Ovary (tissue), 9 donors: ENCODE measurements around the gene YBX2. TPM values are rescaled to one million over a fixed set of nuclear protein-coding genes. Genes with fewer than 3 reads are reported as not detected.
A peak's percentile ranks its signal among the peaks of the same experiment; 100 is the strongest.

Experiments used
- DNase-seq, 5 donors: peaks; one replicate each; pipeline ENCODE4 v3.0.0-alpha.2; 2019 to 2020
- H3K27ac ChIP-seq, 2 donors: fragments of 200-600 bp; one replicate each; pipeline versions ENCODE4 v1.5.1 to v1.8.0; 2019 to 2022
- H3K27me3 ChIP-seq: fragments of 200-600 bp; one replicate; pipeline ENCODE4 v1.8.0; 2022
- H3K36me3 ChIP-seq: fragments of 200-600 bp; sonication (generic); one replicate; pipeline ENCODE4 v1.5.1; 2019
- H3K4me1 ChIP-seq: one replicate; pipeline ENCODE4 v1.8.1; 2013; ENCODE audit warnings: mild to moderate bottlenecking, moderate library complexity; ENCODE audit not compliant: insufficient read depth
- H3K4me3 ChIP-seq: fragments of 200-600 bp; sonication (generic); one replicate; pipeline ENCODE4 v1.5.1; 2017
- H3K9me3 ChIP-seq, 2 donors: fragments of 200-600 bp in 1 of 2; sonication (generic) in 1 of 2; one replicate each; pipeline versions ENCODE4 v1.5.1 to v1.8.1; 2013 to 2019; ENCODE audit warnings: mild to moderate bottlenecking in 1 of 2, moderate library complexity in 1 of 2
- EP300 ChIP-seq: sonication (generic); formaldehyde crosslinking; IDR thresholded peaks from one replicate; pipeline ENCODE4 v1.6.1; 2017; ENCODE audit warnings: antibody characterized with exemption
- POLR2A ChIP-seq: fragments of 450-650 bp; IDR thresholded peaks from one replicate; pipeline ENCODE4 v1.6.1; 2017; ENCODE audit warnings: antibody characterized with exemption, mild to moderate bottlenecking, moderate library complexity
- WGBS, 3 donors: extraction: QIAGEN DNeasy Blood & Tissue Kit in 1 of 3; methylation state at CpG; one replicate each; pipeline versions ENCODE4 v1.1.5 to v1.1.7; 2013 to 2017; 5-methylcytosine and 5-hydroxymethylcytosine counted together
- intact Hi-C, 4 donors: fragments of 100-400 bp; cut with DNase I; formaldehyde crosslinking; loops; one replicate each; pipeline versions ENCODE4 v1.11.0 to v1.15.1; 2022 to 2023
- polyA plus RNA-seq, 2 donors: library from polyadenylated mRNA; stranded (reverse); fragments of 200-250 nt in 1 of 2; fragments of 350-450 nt in 1 of 2; fragmentation: Illumina TruSeq in 1 of 2; extraction: RNeasy Lipid Tissue Mini Kit (QIAGEN cat#74804) in 1 of 2; gene quantifications; one replicate each; pipeline ENCODE4 v1.2.3, GENCODE V29; 2013 to 2014
- total RNA-seq, 7 donors: library from RNA; depleted of rRNA in 2 of 7; stranded (reverse); fragments of >200 nt in 2 of 7; fragmentation: NEBNext Ultra II Directional in 3 of 7; extraction: Animal tissue kit (Norgen Biotek cat#: 25700) in 3 of 7; gene quantifications; one replicate each; pipeline versions ENCODE4 v1.1.0 to v1.2.4, GENCODE V29; 2016 to 2023
- TF ChIP-seq, protein P1 (sequence below), 3 donors: fragments of 450-650 bp in 2 of 3; fragments of 200-600 bp in 1 of 3; IDR thresholded peaks; one replicate each; pipeline versions ENCODE4 v1.5.1 to v1.8.0; 2016 to 2022; ENCODE audit warnings: antibody characterized with exemption in 3 of 3, mild to moderate bottlenecking in 1 of 3
- donor health status: DM: no; HTN: no; CAD: no; lungs with moderate emphysema.
- donor health status: DM: no; HTN: no; CAD: no.
- donor health status: Bipolar disorder and iron deficiency.
- donor health status: DM: yes; HTN: yes; CAD: no.
- donor health status: DM: no; HTN: no; CAD: no.
- donor health status: DM: yes; HTN: yes; CAD: no.

The YBX2 gene
- total and polyA plus RNA-seq, 9 donors = 0.30 to 1.8 (median 0.64) TPM; not detected in 3

DNA sequence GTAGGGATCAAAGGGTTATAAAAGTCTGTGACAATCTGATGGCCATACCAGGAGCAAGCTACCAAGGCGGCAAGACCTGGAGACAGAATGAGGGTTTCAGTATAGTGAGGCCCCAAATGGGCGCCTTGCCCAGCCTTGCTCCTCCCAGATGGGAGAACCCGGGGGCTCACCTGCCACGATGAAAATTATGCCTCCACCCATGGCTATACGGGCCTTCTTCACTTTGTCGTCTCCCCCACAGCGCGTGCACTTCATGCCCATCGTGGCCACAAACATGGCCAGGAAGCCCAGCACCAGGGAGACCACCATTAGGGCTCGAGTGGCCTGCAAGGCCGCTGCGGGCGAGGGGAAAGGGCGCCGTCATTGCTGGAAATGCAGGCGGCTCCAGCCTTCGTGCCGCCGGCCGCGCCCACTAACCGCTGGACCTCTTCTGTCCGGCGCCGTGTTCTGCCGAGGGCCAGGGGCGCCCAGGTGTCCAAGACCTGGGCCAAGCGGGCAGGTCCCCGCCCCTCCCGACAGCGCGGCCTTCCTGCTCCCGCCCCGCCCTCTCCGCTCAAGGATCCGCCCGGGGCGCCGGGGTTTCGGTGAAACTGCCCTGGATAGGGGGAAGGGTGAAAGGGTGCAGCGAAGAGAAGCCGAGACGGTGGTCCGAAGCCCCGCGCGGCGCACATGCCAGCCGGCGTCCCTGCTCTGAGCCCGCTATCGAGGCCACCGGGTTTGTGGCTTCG lies 33.6 kb downstream of the YBX2 start:
- intact Hi-C loops = no loop called here
- TF ChIP-seq POLR2A (no peak), EP300 (no peak)
- TF ChIP-seq, protein P1, sequence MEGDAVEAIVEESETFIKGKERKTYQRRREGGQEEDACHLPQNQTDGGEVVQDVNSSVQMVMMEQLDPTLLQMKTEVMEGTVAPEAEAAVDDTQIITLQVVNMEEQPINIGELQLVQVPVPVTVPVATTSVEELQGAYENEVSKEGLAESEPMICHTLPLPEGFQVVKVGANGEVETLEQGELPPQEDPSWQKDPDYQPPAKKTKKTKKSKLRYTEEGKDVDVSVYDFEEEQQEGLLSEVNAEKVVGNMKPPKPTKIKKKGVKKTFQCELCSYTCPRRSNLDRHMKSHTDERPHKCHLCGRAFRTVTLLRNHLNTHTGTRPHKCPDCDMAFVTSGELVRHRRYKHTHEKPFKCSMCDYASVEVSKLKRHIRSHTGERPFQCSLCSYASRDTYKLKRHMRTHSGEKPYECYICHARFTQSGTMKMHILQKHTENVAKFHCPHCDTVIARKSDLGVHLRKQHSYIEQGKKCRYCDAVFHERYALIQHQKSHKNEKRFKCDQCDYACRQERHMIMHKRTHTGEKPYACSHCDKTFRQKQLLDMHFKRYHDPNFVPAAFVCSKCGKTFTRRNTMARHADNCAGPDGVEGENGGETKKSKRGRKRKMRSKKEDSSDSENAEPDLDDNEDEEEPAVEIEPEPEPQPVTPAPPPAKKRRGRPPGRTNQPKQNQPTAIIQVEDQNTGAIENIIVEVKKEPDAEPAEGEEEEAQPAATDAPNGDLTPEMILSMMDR (IDR thresholded peaks at IDR 0.05) = no peak
- H3K9me3 ChIP-seq = no peaks in the 10 kb centered on the region
- WGBS, 3 donors = 4 to 5% (median 5%) methylated on average over 37 to 54 of the region's 54 CpGs
- H3K4me1 ChIP-seq = peaks cover 11% of the 10 kb centered on the region
- no peak overlapping the region for H3K27ac ChIP-seq
- H3K36me3 ChIP-seq = no peaks in the 10 kb centered on the region
- peaks cover 7% of the 10 kb centered on the region for H3K27me3 ChIP-seq
- DNase-seq = peak in 1 of 5 donors; percentile 29
- H3K4me3 ChIP-seq = peak overlapping the region; percentile 33

DNA sequence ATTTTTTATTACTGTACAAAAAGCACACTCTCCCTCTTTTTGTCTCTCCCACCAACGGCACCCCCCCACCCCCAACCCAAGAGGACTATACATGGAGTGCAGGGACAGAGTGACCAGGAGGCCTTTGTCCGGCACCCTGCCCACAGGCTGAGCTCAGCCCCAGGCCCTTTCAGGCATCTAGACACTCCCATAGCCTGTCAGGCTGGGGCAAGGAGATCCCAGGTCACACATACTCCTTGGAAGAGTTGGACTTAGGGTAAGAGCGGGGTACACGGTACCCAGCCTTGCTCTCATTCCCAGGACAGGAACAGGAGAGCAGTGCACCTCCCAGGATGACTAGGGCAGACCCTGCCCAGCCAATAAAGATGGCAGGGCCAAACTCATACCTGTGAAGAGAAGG lies 34.3 kb downstream of the YBX2 start:
- no peaks in the 10 kb centered on the region for H3K9me3 ChIP-seq
- H3K4me3 ChIP-seq = no peak overlapping the region
- H3K36me3 ChIP-seq = no peaks in the 10 kb centered on the region
- DNase-seq = no peak
- no peak overlapping the region for H3K27ac ChIP-seq
- H3K27me3 ChIP-seq = peaks cover 7% of the 10 kb centered on the region
- peaks cover 11% of the 10 kb centered on the region for H3K4me1 ChIP-seq
- TF ChIP-seq POLR2A (no peak), EP300 (no peak)
- TF ChIP-seq, protein P1 (IDR thresholded peaks at IDR 0.05) = no peak
- intact Hi-C loops = no loop called here
- WGBS, 3 donors = 73 to 88% (median 80%) methylated on average over 4 of the region's 4 CpGs

DNA sequence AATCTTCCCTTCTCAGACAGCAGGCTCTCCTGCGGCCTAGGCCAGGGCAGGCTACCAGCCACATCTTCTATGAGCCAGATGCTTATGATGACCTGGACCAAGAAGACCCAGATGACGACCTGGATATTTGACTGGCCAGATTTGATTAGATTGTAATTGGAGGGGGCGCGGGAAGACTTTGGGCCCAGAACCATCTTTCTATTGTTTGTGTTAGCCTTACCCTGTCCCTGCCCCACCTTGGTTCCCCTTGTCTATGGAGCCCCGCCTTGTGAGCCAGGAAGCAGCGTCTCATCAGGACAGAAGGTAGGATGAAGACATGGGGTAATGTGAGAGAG lies 34.9 kb downstream of the YBX2 start:
- Histone ChIP-seq H3K27ac (no peak overlapping the region), H3K4me3 (no peak overlapping the region), H3K4me1 (peaks cover 11% of the 10 kb centered on the region), H3K27me3 (peaks cover 7% of the 10 kb centered on the region), H3K36me3 (no peaks in the 10 kb centered on the region), H3K9me3 (no peaks in the 10 kb centered on the region)
- intact Hi-C loops = no loop called here
- 90 to 95% (median 93%) methylated on average over 6 of the region's 6 CpGs for WGBS, 3 donors
- no peak for DNase-seq
- TF ChIP-seq, protein P1 (IDR thresholded peaks at IDR 0.05) = no peak
- no peak for TF ChIP-seq EP300
- TF ChIP-seq POLR2A = no peak

DNA sequence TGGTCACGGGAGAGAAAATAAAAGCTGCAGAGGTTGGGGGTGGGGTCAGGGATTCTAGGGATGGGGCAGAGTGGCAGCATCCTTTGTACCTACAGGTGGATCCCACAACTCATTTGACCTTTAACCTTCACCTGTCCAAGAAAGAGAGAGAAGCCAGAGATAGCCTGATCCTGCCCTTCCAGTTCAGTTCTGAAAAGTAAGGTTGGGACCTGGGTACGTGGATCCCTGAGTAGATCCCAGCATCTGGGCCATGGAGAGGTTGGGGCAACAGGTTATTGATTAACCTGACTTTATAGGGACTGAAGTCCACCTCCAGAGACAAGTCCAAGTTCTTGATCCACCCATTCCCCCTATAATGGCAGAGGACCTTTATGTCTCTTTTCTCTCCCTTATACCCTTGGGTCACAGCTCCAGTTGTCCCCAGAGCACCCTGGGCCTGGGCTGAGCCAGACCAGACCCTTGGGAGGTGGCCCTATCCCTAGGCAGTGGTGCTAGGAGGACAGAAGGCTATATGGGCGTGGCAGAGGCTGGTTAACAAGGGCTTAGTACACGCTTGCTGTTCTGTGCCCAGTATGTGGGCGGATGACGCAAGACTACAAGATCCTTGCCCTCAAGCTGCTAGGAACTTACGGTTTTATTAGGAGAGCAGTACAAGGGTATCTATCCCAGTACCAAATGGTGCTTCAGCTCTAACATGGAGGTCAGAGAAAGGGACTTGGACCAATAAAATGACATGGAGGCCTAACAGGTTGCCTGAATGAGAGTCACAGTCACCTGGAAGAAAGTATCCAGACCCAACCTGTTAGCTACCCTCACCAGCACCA lies 35.5 kb downstream of the YBX2 start:
- H3K4me1 ChIP-seq = peaks cover 11% of the 10 kb centered on the region
- H3K27ac ChIP-seq = no peak overlapping the region
- no peaks in the 10 kb centered on the region for H3K36me3 ChIP-seq
- 81 to 85% (median 84%) methylated on average over 7 of the region's 7 CpGs for WGBS, 3 donors
- no peak for TF ChIP-seq EP300
- TF ChIP-seq, protein P1 (IDR thresholded peaks at IDR 0.05) = no peak
- TF ChIP-seq POLR2A = no peak
- H3K27me3 ChIP-seq = peaks cover 7% of the 10 kb centered on the region
- no peak for DNase-seq
- intact Hi-C loops = no loop called here
- no peaks in the 10 kb centered on the region for H3K9me3 ChIP-seq
- H3K4me3 ChIP-seq = no peak overlapping the region
